Fibroblast of skin of right biceps (primary cell): ENCODE data around the gene PCOLCE2.
A peak's percentile ranks its signal among the peaks of the same experiment; 100 is the strongest.
"Not testable (repeated sequence)": the region's sequence is repeated elsewhere in the genome, so short reads cannot be mapped to it uniquely, and the experiment has no call there.

ENCODE experiments used
- DNase-seq: peaks from one replicate; pipeline ENCODE4 v3.0.0-alpha.2; 2013

PCOLCE2 gene

DNA sequence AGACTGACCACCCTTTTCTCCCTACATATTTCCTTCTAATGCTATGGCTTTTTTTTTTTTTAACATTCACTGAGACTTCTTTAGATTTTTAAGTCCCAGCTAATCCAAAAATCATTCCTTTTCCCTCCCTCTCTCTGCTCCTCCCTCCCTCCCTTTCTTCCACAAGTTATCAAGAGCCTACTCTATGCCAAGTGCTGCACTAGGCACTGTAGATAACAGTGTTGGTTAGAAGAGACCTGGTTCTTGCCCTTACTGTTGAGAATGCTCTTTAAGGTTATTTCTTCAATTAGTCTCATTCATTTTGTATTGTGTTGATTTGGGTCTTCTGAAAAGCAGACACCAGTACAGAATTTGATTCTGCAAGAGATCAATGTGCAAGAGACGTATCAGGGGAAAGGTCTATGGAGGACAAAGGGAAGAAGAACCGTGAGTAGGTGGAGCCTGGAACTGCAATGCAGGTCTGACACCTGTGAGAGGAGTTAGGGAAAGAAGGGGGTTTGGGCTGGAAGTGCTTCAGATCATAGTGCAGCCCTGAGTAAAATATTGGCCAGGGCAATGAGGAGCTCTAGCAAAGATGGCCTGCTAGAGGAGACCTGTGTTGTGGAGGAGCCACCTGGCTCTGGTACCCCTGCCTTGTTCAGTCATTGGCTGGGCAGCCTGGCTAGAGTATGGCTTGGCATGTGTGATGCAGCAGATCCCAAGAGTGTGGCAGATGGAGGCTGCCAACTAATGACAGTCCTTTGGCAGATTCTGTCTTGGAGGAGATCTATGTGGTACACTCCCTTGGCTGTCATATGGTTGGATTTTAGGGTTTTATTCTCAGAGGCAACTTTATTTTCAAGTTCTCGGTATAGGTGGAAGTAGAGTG lies 9.7 kb upstream of the PCOLCE2 start:
- DNase-seq: no peak

DNA sequence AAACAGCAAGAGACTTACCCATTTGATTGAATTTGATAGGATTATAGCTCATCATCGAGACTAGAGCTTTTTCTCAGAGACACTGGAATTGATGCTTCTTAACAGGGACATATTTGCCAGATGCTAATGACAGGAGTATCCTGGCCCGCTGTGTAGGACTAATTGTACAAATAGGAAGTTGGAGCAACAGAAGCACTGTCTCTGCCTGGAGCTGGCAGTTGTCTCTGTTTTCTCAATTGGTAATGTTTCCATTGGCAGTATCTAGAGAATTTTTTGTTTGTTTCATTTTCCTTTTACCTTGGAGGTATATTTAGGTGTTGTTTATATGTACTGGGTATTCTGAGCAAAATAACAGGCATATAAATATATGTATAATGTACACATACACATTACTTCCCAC lies 8.9 kb upstream of the PCOLCE2 start:
- no peak for DNase-seq

DNA sequence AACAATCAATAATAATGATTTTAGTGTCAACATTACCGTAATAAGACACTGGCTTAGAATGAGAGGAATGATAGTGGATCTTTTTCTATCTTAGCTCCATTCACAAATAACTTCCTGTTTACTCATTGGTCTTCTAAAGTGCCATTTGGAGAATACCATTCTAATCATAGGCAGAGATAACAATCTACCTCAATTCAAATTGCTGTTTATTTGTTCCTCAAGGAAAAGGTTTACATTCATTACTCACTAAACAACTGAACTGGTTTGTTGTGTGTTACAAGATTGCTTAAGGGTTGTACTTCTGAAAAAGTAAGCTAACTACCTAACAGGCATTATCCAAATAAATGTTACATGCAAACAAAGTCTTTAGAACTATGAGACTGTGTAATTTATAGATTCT lies 8.1 kb upstream of the PCOLCE2 start:
- no peak for DNase-seq

DNA sequence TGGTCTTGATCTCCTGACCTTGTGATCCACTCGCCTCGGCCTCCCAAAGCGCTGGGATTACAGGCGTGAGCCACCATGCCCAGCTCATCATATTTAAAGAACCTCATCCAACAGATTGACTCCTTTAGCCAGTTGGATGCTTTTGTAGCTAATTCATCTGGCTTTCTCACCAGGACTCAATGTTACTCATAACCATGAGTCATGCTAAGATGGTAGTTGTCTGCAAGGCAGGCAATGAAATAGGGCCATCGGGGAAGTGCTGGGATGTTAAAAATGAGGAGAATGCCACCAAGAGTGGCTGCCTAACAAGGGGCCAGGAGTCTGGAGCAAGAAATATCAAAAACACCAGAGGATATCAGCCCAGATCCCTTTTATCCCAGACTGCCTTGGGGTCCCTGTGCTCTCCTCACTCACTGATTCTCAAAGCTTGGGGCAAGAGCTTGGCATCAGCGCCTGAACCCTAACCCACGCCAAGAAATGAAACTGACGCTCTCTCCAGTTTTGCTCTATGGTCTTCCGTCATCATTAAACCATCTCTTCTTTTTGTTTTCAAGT lies 7.4 kb upstream of the PCOLCE2 start:
- peak; percentile 82 for DNase-seq

DNA sequence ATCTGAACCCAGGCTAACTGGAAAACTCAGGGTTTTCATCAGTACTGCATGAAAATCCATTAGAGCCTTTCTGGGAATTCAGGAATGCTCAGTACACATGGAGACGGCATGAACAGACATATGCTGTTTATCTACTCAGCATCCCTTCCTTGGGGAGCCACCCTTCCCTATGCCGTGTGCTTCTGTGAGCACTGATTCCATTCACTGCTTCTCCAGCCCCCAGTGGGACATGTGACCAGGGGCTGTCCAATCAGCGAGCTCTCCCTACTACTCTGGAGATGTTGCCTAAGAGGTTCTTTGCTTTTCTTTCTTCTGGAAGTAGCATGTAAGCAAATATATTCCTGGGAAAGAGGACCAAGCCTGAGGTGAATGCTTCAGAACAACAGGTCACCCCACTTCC lies 5.6 kb upstream of the PCOLCE2 start:
- DNase-seq: no peak

DNA sequence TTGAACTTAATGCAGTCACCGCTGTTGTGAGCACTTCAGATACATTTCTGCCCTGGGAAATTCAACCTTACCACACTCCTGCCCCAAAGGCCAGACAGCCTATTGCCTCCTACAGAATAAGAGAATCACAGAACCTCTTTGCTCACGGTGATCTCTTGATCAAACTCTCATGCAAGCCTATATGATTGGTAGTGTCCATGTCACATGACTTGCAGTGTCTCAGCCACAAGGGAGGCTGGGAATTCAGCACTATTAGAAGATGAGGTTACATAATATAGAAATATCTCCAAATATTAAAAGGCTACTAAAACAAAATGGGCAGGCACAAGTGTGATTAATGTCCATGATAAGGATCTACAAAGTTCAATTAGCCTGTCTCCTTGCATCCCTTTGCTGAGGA lies 3.8 kb upstream of the PCOLCE2 start:
- DNase-seq: no peak

DNA sequence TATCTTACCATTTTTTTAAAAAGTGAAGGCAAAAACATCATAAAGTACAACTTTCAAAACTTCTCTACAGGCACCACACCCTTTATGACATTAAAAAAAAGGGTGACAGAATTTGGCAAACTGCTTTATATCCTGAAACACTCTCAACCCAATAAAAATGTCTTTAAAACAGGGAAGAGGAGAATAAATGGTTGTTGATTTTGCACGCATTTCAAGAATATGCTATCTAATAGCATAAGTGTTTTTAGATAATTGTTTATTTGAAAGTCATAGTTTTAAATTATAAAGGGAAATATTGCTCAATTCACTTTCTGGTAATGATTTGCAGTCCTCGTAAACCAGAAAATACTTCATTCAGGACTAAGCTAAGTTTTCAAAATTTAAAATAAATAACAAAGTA lies 1.7 kb upstream of the PCOLCE2 start:
- no peak for DNase-seq

DNA sequence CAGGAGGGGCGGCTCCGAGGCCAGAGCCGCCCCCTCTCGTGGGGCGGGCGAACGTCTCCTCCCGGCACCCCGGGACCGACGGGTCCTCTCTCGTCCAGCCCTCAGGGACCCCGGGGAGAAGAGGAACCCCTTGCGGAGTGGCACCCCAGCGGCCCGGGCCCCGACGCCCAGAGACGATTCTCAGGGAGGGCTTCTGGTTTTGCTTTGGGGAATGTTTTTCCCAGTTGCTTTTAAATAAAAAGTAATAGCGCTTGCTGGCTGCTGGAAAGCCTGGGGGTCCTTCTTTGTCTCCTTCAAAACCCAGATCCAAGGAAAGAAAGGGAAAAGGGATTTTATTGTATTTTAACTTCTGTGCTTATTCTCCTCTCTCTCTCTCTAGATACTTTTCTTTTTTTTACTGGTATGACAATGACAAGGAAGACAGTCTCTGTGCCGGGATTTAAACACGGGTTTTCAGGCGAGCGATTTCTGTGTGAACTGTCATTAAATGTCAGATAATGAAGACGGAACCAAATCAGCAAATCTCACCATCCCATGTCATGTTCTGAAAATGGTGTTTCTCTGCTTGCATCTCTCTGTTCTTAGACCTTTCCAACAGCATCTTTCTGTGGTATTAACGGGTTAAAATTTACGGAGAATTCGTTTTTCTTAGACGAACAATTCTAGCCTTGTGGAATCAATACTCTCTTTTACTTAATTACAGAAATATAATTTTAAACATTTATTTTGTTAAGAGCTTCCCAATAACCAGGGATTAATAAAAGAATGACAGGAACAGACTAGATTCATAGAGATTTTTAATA lies 530 bp upstream of the PCOLCE2 start:
- DNase-seq: no peak

DNA sequence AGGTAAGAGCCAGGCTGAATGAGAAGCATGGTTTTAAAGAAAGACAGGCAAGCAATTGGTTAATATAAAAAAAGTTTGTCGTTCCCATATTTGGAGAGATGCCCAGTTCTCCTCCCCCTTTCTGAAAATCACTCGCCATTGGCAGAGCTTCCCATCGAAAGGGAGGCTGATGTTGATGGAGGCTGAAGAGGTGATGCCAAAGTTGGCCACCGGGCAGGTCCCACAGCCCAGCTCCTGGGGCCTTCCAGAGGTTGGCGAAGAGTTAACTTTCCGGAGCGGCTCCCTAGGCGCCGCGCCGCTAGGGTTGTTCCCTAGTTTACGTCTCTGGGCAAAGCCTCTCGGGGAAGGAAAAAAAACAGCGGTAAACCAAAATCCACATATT lies 793 bp downstream of the PCOLCE2 start:
- DNase-seq: peak; percentile 65

DNA sequence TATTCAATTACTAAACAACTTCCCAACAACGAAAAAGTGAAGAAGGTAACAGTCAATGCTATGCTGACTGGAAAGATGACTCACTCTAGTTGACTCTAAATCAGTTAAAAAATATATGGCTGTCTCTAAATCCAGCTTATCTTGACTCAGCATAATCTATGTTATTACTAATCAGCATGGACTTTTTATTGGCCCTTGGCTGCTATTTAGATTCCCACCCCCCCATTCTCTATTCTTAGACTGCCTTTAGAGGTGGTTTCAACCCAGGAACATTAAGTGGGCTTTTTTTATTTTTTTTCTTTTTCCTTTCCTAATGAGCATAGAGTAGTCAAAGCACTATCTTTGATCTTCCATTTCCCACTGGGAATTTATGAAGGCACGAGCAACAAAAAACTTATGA lies 1.9 kb downstream of the PCOLCE2 start:
- peak; percentile 88 for DNase-seq

DNA sequence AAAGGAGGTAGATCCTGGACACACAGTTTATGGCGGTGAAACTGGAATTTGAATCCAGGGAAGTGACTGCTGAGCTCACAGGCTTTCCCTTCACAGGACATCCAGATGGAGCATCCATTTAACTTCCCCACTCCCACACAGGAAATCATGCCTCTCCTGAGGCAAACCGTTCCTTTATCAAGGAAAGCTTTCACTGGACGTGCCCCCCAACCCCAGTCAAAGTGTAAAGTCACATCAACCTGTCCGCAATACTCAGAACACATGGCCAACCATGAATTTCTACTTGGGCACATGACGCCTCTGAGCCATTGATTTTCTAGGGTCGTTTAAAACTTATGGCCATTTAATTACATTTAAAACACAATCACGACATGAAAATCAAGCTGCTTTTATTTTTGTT lies 2.9 kb downstream of the PCOLCE2 start:
- DNase-seq: no peak

DNA sequence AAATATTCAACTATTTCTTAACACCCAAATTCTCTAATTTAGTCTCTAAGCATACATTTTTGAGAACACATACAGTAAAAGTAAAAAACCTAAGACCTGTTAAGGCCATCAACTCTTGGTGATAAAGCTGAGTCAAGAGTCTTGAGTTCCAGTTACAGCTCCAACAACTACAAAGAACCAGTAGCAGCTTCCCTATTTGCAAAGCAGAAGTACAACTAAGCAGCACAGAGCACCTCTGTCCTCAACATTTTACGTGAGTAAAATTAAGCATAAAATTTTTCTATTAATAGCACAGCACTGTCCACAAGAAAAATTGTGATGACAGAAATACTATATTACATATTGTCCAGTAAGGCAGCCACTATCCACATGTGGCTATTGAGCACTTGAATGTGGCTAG lies 4.4 kb downstream of the PCOLCE2 start:
- DNase-seq: no peak

DNA sequence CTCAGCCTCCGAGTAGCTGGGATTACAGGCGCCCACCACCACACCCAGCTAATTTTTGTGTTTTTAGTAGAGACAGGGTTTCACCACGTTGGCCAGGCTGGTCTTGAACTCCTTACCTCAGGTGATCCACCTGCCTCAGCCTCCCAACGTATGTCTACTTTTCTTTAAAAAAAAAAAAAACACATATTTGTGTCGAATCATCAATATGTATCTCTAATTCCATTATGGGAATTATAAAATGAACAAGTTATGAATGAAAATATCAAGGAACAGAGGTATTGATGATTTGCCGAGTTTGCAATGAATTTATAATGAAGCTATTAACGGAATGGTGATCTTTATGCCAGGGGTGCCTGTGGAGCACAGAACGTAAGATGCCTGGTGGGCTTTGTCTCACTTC lies 5.3 kb downstream of the PCOLCE2 start:
- DNase-seq: not testable (repeated sequence)

DNA sequence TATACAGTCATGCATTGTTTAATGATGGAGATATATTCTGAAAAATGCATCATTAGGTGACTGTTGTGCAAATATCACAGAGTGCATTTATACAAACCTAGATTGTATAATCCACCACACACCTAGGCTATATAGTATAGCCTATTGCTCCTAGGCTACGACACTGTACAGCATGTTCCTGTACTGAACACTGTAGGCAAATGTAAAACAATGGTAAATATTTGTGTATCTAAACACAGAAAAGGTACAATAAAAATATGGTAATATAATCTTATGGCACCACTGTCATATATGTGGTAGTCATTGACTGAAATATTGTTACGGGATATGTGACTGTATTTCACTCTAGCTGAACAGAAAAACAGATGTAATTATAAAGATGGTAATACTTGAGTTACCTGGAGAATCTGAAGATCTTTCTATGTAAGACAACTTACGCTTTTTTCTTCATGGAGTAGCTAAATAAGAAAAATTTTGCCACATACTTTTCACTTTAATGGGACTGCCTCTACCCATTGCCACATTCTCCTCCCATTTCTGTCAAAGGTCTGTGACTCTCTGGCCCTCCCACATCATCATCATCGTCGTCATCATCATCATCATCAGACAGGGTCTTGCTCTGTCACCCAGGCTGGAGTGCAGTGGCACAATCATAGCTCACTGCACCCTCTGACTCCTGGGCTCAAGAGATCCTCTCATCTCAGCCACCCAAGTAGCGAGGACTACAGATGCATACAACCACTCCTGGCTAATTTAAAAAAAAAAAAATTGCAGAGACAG lies 7.2 kb downstream of the PCOLCE2 start:
- DNase-seq: no peak

DNA sequence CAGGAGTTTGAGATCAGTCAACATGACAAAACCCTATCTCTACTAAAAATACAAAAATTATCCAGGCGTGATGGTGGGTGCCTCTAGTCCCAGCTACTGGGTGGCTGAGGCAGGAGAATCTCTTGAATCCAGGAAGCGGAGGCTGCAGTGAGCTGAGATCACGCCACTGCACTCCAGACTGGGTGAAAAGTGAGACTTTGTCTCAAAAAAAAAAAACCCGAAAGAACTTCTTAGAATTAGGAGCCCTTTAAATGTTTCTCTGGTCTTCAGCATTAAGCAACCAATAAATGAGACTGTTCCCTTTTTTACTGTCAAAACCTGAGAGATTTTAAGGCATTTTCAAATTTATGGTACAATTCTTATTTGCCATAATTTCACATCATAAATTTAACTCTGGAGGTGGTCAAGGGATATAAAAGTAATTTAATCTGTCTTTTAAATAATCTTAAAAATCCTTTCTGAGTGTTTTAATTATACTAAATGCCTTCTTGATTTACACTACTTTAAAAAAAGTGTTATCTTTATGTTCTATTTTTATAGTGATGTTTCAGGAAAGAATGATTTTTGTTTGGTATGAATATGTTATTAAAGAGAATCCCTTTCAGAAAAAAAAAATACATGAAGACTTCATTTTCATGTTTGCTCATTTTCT lies 10.1 kb downstream of the PCOLCE2 start:
- DNase-seq: no peak

DNA sequence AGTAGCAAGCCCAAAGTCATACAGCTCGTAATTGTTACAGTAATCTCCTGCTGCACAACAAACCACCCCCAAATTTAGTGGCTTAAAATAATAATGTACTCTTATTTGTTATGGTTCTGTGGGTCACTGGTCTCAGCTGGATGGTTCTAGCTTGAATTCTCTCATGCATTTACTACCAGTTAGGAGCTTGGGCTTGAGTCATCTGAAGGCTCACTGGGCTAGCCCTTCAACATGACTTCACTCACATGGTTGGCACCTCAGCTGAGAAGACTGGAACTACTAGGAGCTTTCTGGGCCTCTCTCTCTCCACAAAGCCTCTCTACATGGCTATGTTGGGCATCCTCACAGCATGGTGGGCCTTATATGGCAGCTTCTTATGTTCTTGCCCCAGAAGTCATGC lies 12.5 kb downstream of the PCOLCE2 start:
- no peak for DNase-seq

DNA sequence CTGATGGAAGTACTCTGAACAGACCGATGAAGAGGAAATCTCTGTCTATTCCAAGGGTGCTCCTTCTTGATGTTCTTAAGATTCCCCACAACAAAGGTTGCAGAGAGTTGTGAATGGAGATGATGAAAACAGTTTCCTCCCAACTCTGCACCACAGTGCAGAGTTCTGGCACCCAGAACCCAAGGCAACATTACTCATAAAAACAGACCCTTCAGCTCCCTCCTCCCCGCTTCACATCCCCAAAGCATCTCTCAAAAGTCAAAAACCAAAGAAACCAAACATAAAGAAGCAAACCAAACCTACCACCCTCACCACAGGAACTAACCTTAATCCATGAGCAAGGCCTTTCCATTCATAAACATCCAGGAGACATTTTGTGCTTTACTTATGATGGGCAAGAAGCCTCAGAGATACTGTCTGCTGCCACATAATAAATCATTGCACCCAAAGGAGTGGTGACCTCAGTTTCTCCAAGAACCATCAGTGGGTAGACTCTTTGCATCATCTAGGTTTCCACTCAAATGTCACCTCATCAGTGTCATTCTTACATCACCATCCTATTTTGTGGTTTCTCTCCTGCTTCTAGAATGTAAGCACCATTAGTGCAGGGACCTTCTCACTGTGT lies 13.2 kb downstream of the PCOLCE2 start:
- no peak for DNase-seq

DNA sequence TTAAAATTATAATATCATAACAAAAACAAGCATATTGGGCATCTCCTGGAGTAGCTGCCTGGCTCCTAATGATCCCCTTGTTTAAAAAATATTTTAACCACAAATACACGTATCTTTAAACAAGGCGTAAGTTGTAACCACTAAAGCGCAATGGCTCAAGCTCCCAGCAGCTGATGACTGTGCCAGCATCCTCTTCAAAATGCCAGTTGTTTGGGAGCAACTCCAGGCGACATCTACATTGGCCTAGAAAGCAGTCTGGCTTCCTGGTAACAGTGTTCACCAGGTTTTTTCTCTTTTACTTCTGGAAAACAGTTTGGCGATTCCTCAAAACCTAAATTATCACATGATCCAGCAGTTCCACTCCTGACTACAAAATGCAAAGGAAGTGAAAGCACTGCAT lies 13.8 kb downstream of the PCOLCE2 start:
- DNase-seq: no peak

DNA sequence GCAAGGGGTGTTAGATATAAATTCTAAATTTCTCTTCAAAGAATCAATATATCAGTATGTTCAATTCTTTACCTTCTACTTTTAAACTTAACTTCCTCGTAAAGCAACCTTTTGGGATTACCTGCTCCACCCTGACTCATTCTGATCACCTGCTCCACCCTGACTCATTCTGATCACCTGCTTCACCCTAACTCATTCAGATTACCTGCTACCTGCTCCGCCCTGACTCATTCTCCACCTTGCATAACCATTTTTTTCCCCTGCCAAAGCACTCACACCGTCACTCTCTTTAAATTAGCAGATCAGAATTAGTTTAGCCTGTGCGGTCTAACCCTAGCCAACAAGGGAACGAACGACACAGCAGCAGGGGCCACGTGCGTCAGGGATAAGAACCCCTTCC lies 20.5 kb downstream of the PCOLCE2 start:
- not testable (repeated sequence) for DNase-seq

DNA sequence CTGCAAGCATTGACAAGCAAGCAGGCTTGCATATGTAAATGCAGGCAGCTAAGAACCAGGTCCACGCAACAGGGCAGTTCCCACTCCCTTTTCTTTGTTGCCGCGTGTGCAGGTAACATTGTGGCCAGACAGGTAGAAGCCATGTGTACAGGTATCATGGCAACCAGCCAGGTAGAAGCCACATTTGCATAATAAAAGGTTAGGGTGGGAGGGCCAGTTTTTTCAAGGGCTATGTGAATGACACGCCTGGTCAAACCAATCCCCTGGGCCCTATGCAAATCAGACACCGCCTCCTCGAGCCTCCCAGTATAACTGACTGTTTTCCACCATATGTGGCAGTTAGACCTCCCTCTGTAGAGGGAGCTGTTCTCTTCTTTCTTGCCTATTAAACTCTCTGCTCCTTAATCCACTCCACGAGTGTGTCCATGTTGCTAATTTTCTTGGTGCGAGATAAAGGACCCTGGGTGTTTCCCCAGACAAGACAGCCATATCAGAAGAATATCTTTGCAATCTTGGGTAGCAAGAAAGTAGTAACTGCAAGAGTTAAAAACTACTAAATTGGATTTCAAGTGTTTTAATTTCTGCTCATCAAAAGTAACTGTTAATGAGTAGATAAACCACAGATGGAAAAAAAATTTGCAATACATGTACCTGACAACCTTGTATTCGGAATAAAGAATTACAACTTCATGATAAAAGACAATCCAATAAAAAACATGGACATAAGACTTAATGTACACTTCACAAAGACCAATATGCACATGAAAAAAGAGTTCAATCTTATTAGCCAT lies 21.8 kb downstream of the PCOLCE2 start:
- no peak for DNase-seq
